MCF 10A (cell line): ENCODE data around the gene NACC2. TPM values are rescaled to one million over a fixed set of nuclear protein-coding genes. Genes with fewer than 3 reads are reported as not detected.

ENCODE experiments used
- BruUV-seq: library from RNA; stranded (reverse); fragments of 400-500 nt; replicated peaks from 2 replicates; lab custom pipeline; 2021; lab: Mats Ljungman, UMichigan
- CTCF ChIA-PET: fragments of 300-600 bp; sonication (Branson Sonifier 250); formaldehyde crosslinking; extraction: SDS; loops from one replicate; lab custom pipeline; 2021; ENCODE audit warnings: antibody characterized with exemption, inconsistent platforms; lab: Yijun Ruan, JAX
- POLR2A ChIA-PET: fragments of 300-600, 350-650 bp; sonication (Branson Sonifier 250); formaldehyde crosslinking; extraction: SDS; loops from one replicate; lab custom pipeline; 2020; ENCODE audit warnings: antibody characterized with exemption, inconsistent platforms; lab: Yijun Ruan, JAX
- DNase-seq: peaks from one replicate; pipeline ENCODE4 v3.0.0-alpha.2; 2018; ENCODE audit not compliant: unreplicated experiment
- H3K27ac Mint-ChIP-seq: one replicate; pipeline ENCODE4 v1.8.0; 2022; ENCODE audit warnings: mild to moderate bottlenecking, low read depth, mixed read lengths; ENCODE audit not compliant: unreplicated experiment
- H3K27me3 Mint-ChIP-seq: one replicate; pipeline ENCODE4 v1.8.0; 2022; ENCODE audit warnings: mixed read lengths; ENCODE audit not compliant: insufficient read depth, unreplicated experiment
- H3K36me3 Mint-ChIP-seq: one replicate; pipeline ENCODE4 v1.8.0; 2022; ENCODE audit warnings: mild to moderate bottlenecking, moderate library complexity, mixed read lengths; ENCODE audit not compliant: insufficient read depth, unreplicated experiment
- H3K4me1 Mint-ChIP-seq: one replicate; pipeline ENCODE4 v1.8.0; 2022; ENCODE audit warnings: mixed read lengths; ENCODE audit not compliant: insufficient read depth, unreplicated experiment
- H3K4me3 Mint-ChIP-seq: one replicate; pipeline ENCODE4 v1.8.0; 2022; ENCODE audit warnings: mild to moderate bottlenecking, moderate library complexity, mixed read lengths; ENCODE audit not compliant: unreplicated experiment
- H3K9me3 Mint-ChIP-seq: one replicate; pipeline ENCODE4 v1.8.0; 2022; ENCODE audit warnings: mixed read lengths; ENCODE audit not compliant: unreplicated experiment
- intact Hi-C: fragments of 100-400 bp; cut with micrococcal nuclease; formaldehyde crosslinking; loops from 2 replicates; pipeline ENCODE4 v1.14.1; 2022
- total RNA-seq: library from RNA; stranded (reverse); gene quantifications from 2 replicates; pipeline ENCODE4 v1.2.3, GENCODE V29; 2022
- TF ChIP-seq, protein P1 (sequence below): fragments of 200-600 bp; IDR thresholded peaks from one replicate; pipeline ENCODE4 v1.8.0; 2022; ENCODE audit warnings: antibody characterized with exemption, mild to moderate bottlenecking; ENCODE audit not compliant: unreplicated experiment

Gene NACC2
- total RNA-seq, 1 experiment from 2014 or later = 16.5 TPM

- H3K4me3 Mint-ChIP-seq = no peak overlapping the region
- BruUV-seq = no TSS peak
- no peak for DNase-seq
- intact Hi-C loops = no loop called here
- H3K4me1 Mint-ChIP-seq = peaks cover 25% of the 10 kb centered on the region
- TF ChIP-seq, protein P1, sequence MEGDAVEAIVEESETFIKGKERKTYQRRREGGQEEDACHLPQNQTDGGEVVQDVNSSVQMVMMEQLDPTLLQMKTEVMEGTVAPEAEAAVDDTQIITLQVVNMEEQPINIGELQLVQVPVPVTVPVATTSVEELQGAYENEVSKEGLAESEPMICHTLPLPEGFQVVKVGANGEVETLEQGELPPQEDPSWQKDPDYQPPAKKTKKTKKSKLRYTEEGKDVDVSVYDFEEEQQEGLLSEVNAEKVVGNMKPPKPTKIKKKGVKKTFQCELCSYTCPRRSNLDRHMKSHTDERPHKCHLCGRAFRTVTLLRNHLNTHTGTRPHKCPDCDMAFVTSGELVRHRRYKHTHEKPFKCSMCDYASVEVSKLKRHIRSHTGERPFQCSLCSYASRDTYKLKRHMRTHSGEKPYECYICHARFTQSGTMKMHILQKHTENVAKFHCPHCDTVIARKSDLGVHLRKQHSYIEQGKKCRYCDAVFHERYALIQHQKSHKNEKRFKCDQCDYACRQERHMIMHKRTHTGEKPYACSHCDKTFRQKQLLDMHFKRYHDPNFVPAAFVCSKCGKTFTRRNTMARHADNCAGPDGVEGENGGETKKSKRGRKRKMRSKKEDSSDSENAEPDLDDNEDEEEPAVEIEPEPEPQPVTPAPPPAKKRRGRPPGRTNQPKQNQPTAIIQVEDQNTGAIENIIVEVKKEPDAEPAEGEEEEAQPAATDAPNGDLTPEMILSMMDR = no peak
- POLR2A ChIA-PET = interaction anchor here (0.8 kb wide), 1 partner anchor 26 kb away, joined by 3 read pairs; no protein-coding TSS in a partner anchor
- H3K27me3 Mint-ChIP-seq = no peaks in the 10 kb centered on the region
- peak overlapping the region; percentile 54 for H3K27ac Mint-ChIP-seq
- H3K9me3 Mint-ChIP-seq = no peaks in the 10 kb centered on the region
- peaks cover 15% of the 10 kb centered on the region for H3K36me3 Mint-ChIP-seq
- CTCF ChIA-PET = interaction anchor here (0.7 to 2.7 kb wide), 4 partner anchors 26 to 1635 kb away, joined by 3 to 18 read pairs (median 4); no protein-coding TSS in a partner anchor
Measured at GRCh38 chr9:136091582-136092352, 3.3 kb downstream of the NACC2 start.

DNA sequence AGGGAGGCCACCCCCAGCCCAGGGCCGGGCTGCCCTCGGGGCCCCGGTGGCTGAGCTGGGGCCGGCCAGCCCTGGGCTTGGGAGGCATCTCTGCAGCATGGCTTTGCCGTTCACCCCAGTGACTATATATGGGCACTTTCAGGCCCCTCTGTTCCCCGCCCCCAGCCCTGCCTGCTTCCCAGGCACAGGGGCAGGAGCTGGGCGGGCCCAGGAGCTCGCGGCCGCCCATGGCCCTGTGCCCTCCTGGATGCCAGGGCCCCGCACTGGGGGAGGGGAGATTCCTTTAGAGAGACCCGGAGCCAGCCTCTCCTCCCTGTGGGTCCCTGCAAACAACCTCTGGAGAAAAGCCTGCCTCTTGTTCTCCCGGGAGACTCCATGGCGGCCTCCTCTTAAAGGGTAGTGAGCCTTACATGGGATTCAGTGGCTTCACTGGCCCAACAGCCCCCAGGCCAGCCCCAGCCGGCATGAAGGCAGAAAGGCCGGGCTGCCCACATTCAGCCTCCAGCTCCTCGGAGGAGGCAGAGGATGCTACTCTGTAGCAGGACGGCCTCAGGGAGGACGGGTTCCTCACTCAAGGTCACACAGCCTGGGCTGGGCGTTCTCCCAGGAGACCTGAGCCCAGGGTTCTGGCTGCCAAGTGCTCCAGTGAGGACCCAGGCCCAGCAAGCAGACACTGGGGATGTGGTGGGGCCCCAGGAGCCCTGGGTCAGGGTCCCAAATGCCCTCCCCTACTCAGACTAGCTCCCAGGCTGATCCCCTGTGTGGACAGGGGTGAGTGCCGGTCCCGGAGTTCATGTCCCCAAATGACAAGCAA is 4.1 kb downstream of the NACC2 start:
- DNase-seq = no peak
- no peak overlapping the region for H3K4me3 Mint-ChIP-seq
- BruUV-seq = no TSS peak
- no peaks in the 10 kb centered on the region for H3K9me3 Mint-ChIP-seq
- TF ChIP-seq, protein P1 = no peak
- peaks cover 22% of the 10 kb centered on the region for H3K4me1 Mint-ChIP-seq
- no peaks in the 10 kb centered on the region for H3K27me3 Mint-ChIP-seq
- POLR2A ChIA-PET = interaction anchor here (0.8 to 1.0 kb wide), 3 partner anchors 17 to 29 kb away, joined by 3 to 4 read pairs (median 3); no protein-coding TSS in a partner anchor
- peaks cover 15% of the 10 kb centered on the region for H3K36me3 Mint-ChIP-seq
- CTCF ChIA-PET = interaction anchor here (0.6 to 2.7 kb wide), 5 partner anchors 27 to 1658 kb away, joined by 3 to 18 read pairs (median 3); no protein-coding TSS in a partner anchor
- H3K27ac Mint-ChIP-seq = peak overlapping the region; percentile 54
- intact Hi-C loops = no loop called here

DNA sequence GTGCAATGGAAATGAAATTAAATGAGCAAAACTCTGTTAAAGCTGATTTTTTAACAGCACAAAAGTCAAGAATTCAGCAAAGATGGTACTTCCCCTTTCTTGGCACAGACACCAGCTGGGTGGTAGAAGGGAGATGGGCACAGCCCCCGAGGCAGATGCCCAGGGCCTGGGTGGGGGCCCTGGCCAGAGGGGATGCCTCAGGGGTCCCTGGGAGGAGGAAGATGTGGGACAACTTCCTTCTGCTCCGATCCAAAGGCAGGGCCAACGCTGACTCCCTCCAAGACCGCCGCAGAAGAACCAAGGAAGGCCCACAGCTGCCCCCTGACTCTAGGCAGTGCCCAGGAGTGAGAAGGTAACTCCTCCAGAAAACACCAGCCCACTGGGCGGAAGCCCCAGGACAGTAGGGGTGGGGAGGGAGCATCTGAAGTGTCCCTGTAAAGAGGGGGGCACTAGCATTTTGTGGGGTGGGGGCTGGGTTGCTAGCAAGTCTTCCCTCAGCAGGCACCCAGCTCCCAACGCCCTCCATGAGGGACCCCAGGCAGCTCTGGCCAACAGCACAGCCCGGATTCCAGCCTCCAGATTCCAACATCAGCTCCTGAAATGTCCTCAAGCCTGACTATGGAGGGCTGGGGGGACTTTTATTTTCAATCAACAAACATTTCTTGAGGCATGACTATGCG is 4.9 kb downstream of the NACC2 start:
- Mint-ChIP-seq H3K27me3 (no peaks in the 10 kb centered on the region), H3K27ac (no peak overlapping the region), H3K4me3 (no peak overlapping the region), H3K4me1 (peaks cover 22% of the 10 kb centered on the region), H3K9me3 (no peaks in the 10 kb centered on the region), H3K36me3 (peaks cover 15% of the 10 kb centered on the region)
- intact Hi-C loops = no loop called here
- no peak for DNase-seq
- BruUV-seq = no TSS peak
- TF ChIP-seq, protein P1 = no peak
- CTCF ChIA-PET = interaction anchor here (0.6 to 2.7 kb wide), 6 partner anchors 24 to 120 kb away, joined by 3 to 18 read pairs (median 3); no protein-coding TSS in a partner anchor
- POLR2A ChIA-PET = interaction anchor here (0.6 to 1.4 kb wide), 4 partner anchors 18 to 39 kb away, joined by 3 to 4 read pairs (median 4); no protein-coding TSS in a partner anchor
